ENCODE results near the gene FLCN.
"Not testable (repeated sequence)": the region's sequence is repeated elsewhere in the genome, so short reads cannot be mapped to it uniquely, and the experiment has no call there.

Gene FLCN

DNA sequence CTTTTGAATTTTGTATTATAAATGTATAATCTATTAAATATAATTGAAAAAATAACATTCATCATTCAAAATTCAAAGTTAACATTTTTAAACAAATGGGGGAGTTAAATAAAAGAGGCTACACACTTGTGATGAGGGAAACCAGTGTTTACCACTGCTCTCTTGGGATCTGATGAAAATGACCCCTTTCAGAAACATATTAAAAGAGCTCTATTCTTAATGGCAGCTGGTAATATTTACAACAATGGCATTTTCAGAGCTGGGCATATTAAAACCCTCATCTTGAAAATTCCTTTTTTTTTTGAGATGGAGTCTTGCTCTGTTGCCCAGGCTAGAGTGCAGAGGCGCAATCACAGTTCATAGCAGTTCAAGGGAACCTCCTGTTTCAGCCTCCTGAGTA lies 19.3 kb upstream of the FLCN start:
- Histone ChIP-seq H3K79me2 (ENCODE audit: insufficient read depth, low read length) (peaks cover 8% of the 10 kb centered on the region; the same call in 1 of the 2 replicates), H3K4me3 (ENCODE audit: low read depth in 1 of 2, low read length in 2 of 2) (no peak overlapping the region), H3K9me3 (ENCODE audit: insufficient read depth, low read length, severe bottlenecking) (no peaks in the 10 kb centered on the region), H2AFZ (ENCODE audit: low read depth, low read length) (no peak overlapping the region), H3K27me3 (ENCODE audit: insufficient read depth, low read length, poor library complexity) (no peaks in the 10 kb centered on the region), H3K27ac (ENCODE audit: low read length) (no peak overlapping the region), H4K20me1 (ENCODE audit: insufficient read depth, low read length) (peaks cover 2% of the 10 kb centered on the region; the same call in 1 of the 2 replicates), H3K4me2 (ENCODE audit: insufficient read depth, low read length) (no peak overlapping the region), H3K4me1 (ENCODE audit: insufficient read depth, low read length) (no peaks in the 10 kb centered on the region), H3K36me3 (ENCODE audit: insufficient read depth, low read length) (peaks cover 91% of the 10 kb centered on the region), H3K9ac (ENCODE audit: low read depth, low read length) (no peak overlapping the region)
- TF ChIP-seq EZH2 (IDR thresholded peaks at IDR 0.05; ENCODE audit: borderline replicate concordance, low read depth, low read length, severe bottlenecking): no peak
- TF ChIP-seq, protein P1, sequence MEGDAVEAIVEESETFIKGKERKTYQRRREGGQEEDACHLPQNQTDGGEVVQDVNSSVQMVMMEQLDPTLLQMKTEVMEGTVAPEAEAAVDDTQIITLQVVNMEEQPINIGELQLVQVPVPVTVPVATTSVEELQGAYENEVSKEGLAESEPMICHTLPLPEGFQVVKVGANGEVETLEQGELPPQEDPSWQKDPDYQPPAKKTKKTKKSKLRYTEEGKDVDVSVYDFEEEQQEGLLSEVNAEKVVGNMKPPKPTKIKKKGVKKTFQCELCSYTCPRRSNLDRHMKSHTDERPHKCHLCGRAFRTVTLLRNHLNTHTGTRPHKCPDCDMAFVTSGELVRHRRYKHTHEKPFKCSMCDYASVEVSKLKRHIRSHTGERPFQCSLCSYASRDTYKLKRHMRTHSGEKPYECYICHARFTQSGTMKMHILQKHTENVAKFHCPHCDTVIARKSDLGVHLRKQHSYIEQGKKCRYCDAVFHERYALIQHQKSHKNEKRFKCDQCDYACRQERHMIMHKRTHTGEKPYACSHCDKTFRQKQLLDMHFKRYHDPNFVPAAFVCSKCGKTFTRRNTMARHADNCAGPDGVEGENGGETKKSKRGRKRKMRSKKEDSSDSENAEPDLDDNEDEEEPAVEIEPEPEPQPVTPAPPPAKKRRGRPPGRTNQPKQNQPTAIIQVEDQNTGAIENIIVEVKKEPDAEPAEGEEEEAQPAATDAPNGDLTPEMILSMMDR (IDR thresholded peaks at IDR 0.05; ENCODE audit: borderline replicate concordance, extremely low read depth, low read length, poor library complexity, severe bottlenecking): no peak
- ATAC-seq (ENCODE audit: insufficient read depth, low read depth) (no peak), DNase-seq (no peak)

DNA sequence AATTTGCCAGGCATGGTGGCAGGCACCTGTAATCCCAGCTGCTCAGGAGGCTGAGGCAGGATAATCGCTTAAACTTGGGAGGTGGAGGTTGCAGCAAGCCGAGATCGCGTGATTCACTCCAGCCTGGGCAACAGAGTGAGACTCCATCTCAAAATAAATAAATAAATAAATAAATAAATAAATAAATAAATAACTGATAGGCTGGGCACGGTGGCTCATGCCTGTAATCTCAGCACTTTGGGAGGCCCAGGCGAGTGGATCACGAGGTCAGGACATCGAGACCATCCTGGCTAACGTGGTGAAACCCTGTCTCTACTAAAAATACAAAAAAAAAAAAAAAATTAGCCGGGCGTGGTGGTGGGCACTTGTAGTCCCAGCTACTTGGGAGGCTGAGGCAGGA lies 18.7 kb upstream of the FLCN start:
- H2AFZ ChIP-seq (ENCODE audit: low read depth, low read length); ATAC-seq (ENCODE audit: insufficient read depth, low read depth): not testable (repeated sequence)
- H3K36me3 ChIP-seq (ENCODE audit: insufficient read depth, low read length): peaks cover 91% of the 10 kb centered on the region

DNA sequence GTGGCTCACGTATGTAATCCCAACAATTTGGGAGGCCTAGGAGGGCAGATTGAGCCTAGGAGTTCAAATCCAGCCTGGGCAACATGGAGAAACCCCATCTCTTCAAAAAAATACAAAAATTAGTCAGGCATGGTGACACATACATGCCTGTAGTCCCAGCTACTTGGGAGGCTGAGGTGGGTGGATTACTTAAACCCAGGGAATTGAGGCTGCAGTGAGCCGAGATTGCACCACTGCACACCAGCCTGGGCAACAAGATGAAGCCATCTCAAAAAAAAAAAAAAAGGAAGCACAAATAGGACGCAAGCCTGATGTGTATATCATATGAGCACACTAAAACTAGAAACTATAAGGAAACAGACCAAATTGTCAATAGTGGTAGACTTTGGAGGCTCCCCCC lies 17.1 kb upstream of the FLCN start:
- H3K9me3 ChIP-seq (ENCODE audit: insufficient read depth, low read length, severe bottlenecking): no peaks in the 10 kb centered on the region
- peaks cover 91% of the 10 kb centered on the region for H3K36me3 ChIP-seq (ENCODE audit: insufficient read depth, low read length)
- H3K4me3 ChIP-seq (ENCODE audit: low read depth in 1 of 2, low read length in 2 of 2): no peak overlapping the region
- no peak overlapping the region for H2AFZ ChIP-seq (ENCODE audit: low read depth, low read length)
- no peaks in the 10 kb centered on the region for H4K20me1 ChIP-seq (ENCODE audit: insufficient read depth, low read length)
- H3K4me1 ChIP-seq (ENCODE audit: insufficient read depth, low read length): no peaks in the 10 kb centered on the region
- no peak for TF ChIP-seq EZH2 (IDR thresholded peaks at IDR 0.05; ENCODE audit: borderline replicate concordance, low read depth, low read length, severe bottlenecking)
- TF ChIP-seq, protein P1 (IDR thresholded peaks at IDR 0.05; ENCODE audit: borderline replicate concordance, extremely low read depth, low read length, poor library complexity, severe bottlenecking): no peak
- H3K27ac ChIP-seq (ENCODE audit: low read length): no peak overlapping the region
- no peak overlapping the region for H3K4me2 ChIP-seq (ENCODE audit: insufficient read depth, low read length)
- peaks cover 2% of the 10 kb centered on the region; the same call in 1 of the 2 replicates for H3K79me2 ChIP-seq (ENCODE audit: insufficient read depth, low read length)
- H3K27me3 ChIP-seq (ENCODE audit: insufficient read depth, low read length, poor library complexity): no peaks in the 10 kb centered on the region
- H3K9ac ChIP-seq (ENCODE audit: low read depth, low read length): no peak overlapping the region; the same call in 1 of the 2 replicates
- no peak for ATAC-seq (ENCODE audit: insufficient read depth, low read depth)
- no peak for DNase-seq

More for the DNA sequence above, 18.7 kb upstream of the FLCN start:
- H3K4me2 ChIP-seq (ENCODE audit: insufficient read depth, low read length); H3K4me1 ChIP-seq (ENCODE audit: insufficient read depth, low read length); H3K79me2 ChIP-seq (ENCODE audit: insufficient read depth, low read length); H3K27ac ChIP-seq (ENCODE audit: low read length); H3K9ac ChIP-seq (ENCODE audit: low read depth, low read length); H3K27me3 ChIP-seq (ENCODE audit: insufficient read depth, low read length, poor library complexity); H3K9me3 ChIP-seq (ENCODE audit: insufficient read depth, low read length, severe bottlenecking); DNase-seq; H3K4me3 ChIP-seq (ENCODE audit: low read depth in 1 of 2, low read length in 2 of 2); H4K20me1 ChIP-seq (ENCODE audit: insufficient read depth, low read length): not testable (repeated sequence)

GRCh38 chr17:17253406-17253805 lies 16.4 kb upstream of the FLCN start:
- Histone ChIP-seq H3K9ac (ENCODE audit: low read depth, low read length) (no peak overlapping the region), H3K79me2 (ENCODE audit: insufficient read depth, low read length) (no peaks in the 10 kb centered on the region; the same call in 1 of the 2 replicates), H3K36me3 (ENCODE audit: insufficient read depth, low read length) (peaks cover 91% of the 10 kb centered on the region), H3K4me3 (ENCODE audit: low read depth in 1 of 2, low read length in 2 of 2) (no peak overlapping the region), H3K4me1 (ENCODE audit: insufficient read depth, low read length) (no peaks in the 10 kb centered on the region), H3K27ac (ENCODE audit: low read length) (no peak overlapping the region), H3K9me3 (ENCODE audit: insufficient read depth, low read length, severe bottlenecking) (no peaks in the 10 kb centered on the region), H3K4me2 (ENCODE audit: insufficient read depth, low read length) (no peak overlapping the region), H2AFZ (ENCODE audit: low read depth, low read length) (no peak overlapping the region), H3K27me3 (ENCODE audit: insufficient read depth, low read length, poor library complexity) (no peaks in the 10 kb centered on the region), H4K20me1 (ENCODE audit: insufficient read depth, low read length) (no peaks in the 10 kb centered on the region)
- ATAC-seq (ENCODE audit: insufficient read depth, low read depth) (no peak), DNase-seq (no peak)
- TF ChIP-seq EZH2 (IDR thresholded peaks at IDR 0.05; ENCODE audit: borderline replicate concordance, low read depth, low read length, severe bottlenecking): no peak
- TF ChIP-seq, protein P1 (IDR thresholded peaks at IDR 0.05; ENCODE audit: borderline replicate concordance, extremely low read depth, low read length, poor library complexity, severe bottlenecking): no peak

All from DND-41 (cell line).